SK-N-SH (cell line): Measurements from ENCODE around the gene SIM1. TPM values are rescaled to one million over a fixed set of nuclear protein-coding genes. Genes with fewer than 3 reads are reported as not detected.

ENCODE experiments used
- CTCF ChIA-PET: fragments of 300-600, 350-600 bp; formaldehyde crosslinking; extraction: SDS; loops from one replicate; lab custom pipeline; 2021; lab: Yijun Ruan, JAX
- POLR2A ChIA-PET: fragments of 350-600 bp; sonication (Branson Sonifier 250); formaldehyde crosslinking; extraction: SDS; loops from one replicate; lab custom pipeline; 2020; ENCODE audit warnings: antibody characterized with exemption, inconsistent platforms; lab: Yijun Ruan, JAX
- DNase-seq: peaks from one replicate; pipeline ENCODE4 v3.0.0; 2012
- H2AFZ ChIP-seq: fragments of 200-600 bp; sonication (generic); 2 replicates; pipeline ENCODE4 v1.8.1; 2016; ENCODE audit warnings: antibody characterized with exemption, mild to moderate bottlenecking, low read depth
- H3F3A ChIP-seq: fragments of 200-600 bp; sonication (generic); replicated peaks from 2 replicates; pipeline ENCODE3; 2016; ENCODE audit warnings: antibody characterized with exemption, mild to moderate bottlenecking; ENCODE audit not compliant: insufficient read depth
- H3K27ac ChIP-seq, 2 experiments: fragments of 200-500 bp in 1 of 2; fragments of 200-600 bp in 1 of 2; sonication (Bioruptor generic) in 1 of 2; sonication (generic), shearing (Covaris generic) in 1 of 2; 2 replicates each; pipeline versions ENCODE4 v1.5.1 to v1.6.1; 2014 to 2016; ENCODE audit warnings: low read depth in 2 of 2, inconsistent platforms in 1 of 2, low read length in 1 of 2, mild to moderate bottlenecking in 1 of 2, mixed read lengths in 1 of 2
- H3K27me3 ChIP-seq: fragments of 200-600 bp; sonication (generic), shearing (Covaris generic); 2 replicates; pipeline ENCODE4 v1.6.1; 2016; ENCODE audit warnings: mixed run types; ENCODE audit not compliant: insufficient read depth
- H3K36me3 ChIP-seq, 2 experiments: fragments of 200-500 bp in 1 of 2; fragments of 200-600 bp in 1 of 2; sonication (Bioruptor generic) in 1 of 2; sonication (generic) in 1 of 2; replicated peaks in 1 of 2; 2 replicates each; pipeline versions ENCODE3 to v1.5.1; 2014 to 2016; ENCODE audit warnings: low read length in 1 of 2, mild to moderate bottlenecking in 1 of 2; ENCODE audit not compliant: insufficient read depth in 2 of 2, control insufficient read depth in 1 of 2
- H3K4me1 ChIP-seq, 2 experiments: fragments of 200-500 bp in 1 of 2; fragments of 200-600 bp in 1 of 2; sonication (Bioruptor generic) in 1 of 2; sonication (generic), shearing (Covaris generic) in 1 of 2; 2 replicates each; pipeline versions ENCODE4 v1.5.1 to v1.6.1; 2014 to 2016; ENCODE audit warnings: low read depth in 1 of 2, low read length in 1 of 2, mixed run types in 1 of 2; ENCODE audit not compliant: insufficient read depth in 2 of 2, control insufficient read depth in 1 of 2
- H3K4me2 ChIP-seq: fragments of 200-600 bp; sonication (generic), shearing (Covaris generic); 2 replicates; pipeline ENCODE4 v1.6.1; 2017; ENCODE audit warnings: mixed run types
- H3K4me3 ChIP-seq, 2 experiments: fragments of 200-500 bp in 1 of 2; fragments of 200-600 bp in 1 of 2; sonication (Bioruptor generic) in 1 of 2; sonication (generic), shearing (Covaris generic) in 1 of 2; 2 replicates each; pipeline versions ENCODE4 v1.5.1 to v1.8.1; 2014 to 2016; ENCODE audit warnings: low read depth in 2 of 2, inconsistent platforms in 1 of 2, low read length in 1 of 2, mild to moderate bottlenecking in 1 of 2, mixed read lengths in 1 of 2, moderate library complexity in 1 of 2
- H3K79me2 ChIP-seq: fragments of 200-600 bp; sonication (generic); 2 replicates; pipeline ENCODE4 v1.8.1; 2017; ENCODE audit warnings: mild to moderate bottlenecking; ENCODE audit not compliant: insufficient read depth
- H3K9ac ChIP-seq: fragments of 200-600 bp; sonication (generic); 2 replicates; pipeline ENCODE4 v1.6.1; 2017; ENCODE audit warnings: mixed run types
- H3K9me2 ChIP-seq: fragments of 200-600 bp; sonication (generic); 2 replicates; pipeline ENCODE4 v1.6.1; 2017; ENCODE audit warnings: mixed run types
- H3K9me3 ChIP-seq: fragments of 200-600 bp; sonication (generic); 2 replicates; pipeline ENCODE4 v1.6.1; 2017; ENCODE audit warnings: mixed run types, mild to moderate bottlenecking, moderate library complexity
- H4K20me1 ChIP-seq: fragments of 200-600 bp; sonication (generic); 2 replicates; pipeline ENCODE4 v1.6.1; 2017; ENCODE audit warnings: mild to moderate bottlenecking, mixed run types; ENCODE audit not compliant: insufficient read depth
- JUND ChIP-seq: IDR thresholded peaks from 2 replicates; pipeline ENCODE4 v1.4.0; 2012
- RFX5 ChIP-seq: IDR thresholded peaks from 2 replicates; pipeline ENCODE4 v1.6.1; 2012; ENCODE audit warnings: mild to moderate bottlenecking, improper control_type of control experiment, low read length
- SMC3 ChIP-seq: IDR thresholded peaks from 2 replicates; pipeline ENCODE4 v1.6.1; 2012; ENCODE audit warnings: low read depth, low read length, improper control_type of control experiment
- TAF1 ChIP-seq: IDR thresholded peaks from 2 replicates; pipeline ENCODE4 v1.6.1; 2012; ENCODE audit warnings: low read depth, mild to moderate bottlenecking, low read length, moderate library complexity, borderline replicate concordance
- TEAD4 ChIP-seq: IDR thresholded peaks from 2 replicates; pipeline ENCODE4 v1.4.0; 2012; ENCODE audit warnings: mild to moderate bottlenecking, borderline replicate concordance; ENCODE audit not compliant: insufficient read depth
- YY1 ChIP-seq: IDR thresholded peaks from 2 replicates; pipeline ENCODE4 v1.4.0; 2012; ENCODE audit warnings: low read depth, mild to moderate bottlenecking
- WGBS: methylation state at CpG from one replicate; pipeline ENCODE4 v1.1.6; 2017; ENCODE audit warnings: low lambda C conversion rate; 5-methylcytosine and 5-hydroxymethylcytosine counted together
- polyA plus RNA-seq, 3 experiments: library from polyadenylated mRNA; depleted of rRNA; stranded (reverse); fragments of >200 nt; gene quantifications; 2 replicates each; pipeline ENCODE4 v1.2.3, GENCODE V29; 2012
- TF ChIP-seq, protein P1 (sequence below): IDR thresholded peaks from 2 replicates; pipeline ENCODE4 v1.4.0; 2012; ENCODE audit warnings: low read depth
- TF ChIP-seq, protein P2 (sequence below): IDR thresholded peaks from 2 replicates; pipeline ENCODE4 v1.6.1; 2012; ENCODE audit warnings: mild to moderate bottlenecking, low read depth, low read length, moderate library complexity
- TF ChIP-seq, protein P3 (sequence below): fragments of 200-600 bp; sonication (generic); IDR thresholded peaks from 2 replicates; pipeline ENCODE4 v1.6.1; 2017; ENCODE audit warnings: antibody characterized with exemption, mild to moderate bottlenecking, moderate library complexity

The SIM1 gene
- polyA plus RNA-seq, 1 of the 3 experiments (the other 2 are of a cell fraction), result not detected

DNA sequence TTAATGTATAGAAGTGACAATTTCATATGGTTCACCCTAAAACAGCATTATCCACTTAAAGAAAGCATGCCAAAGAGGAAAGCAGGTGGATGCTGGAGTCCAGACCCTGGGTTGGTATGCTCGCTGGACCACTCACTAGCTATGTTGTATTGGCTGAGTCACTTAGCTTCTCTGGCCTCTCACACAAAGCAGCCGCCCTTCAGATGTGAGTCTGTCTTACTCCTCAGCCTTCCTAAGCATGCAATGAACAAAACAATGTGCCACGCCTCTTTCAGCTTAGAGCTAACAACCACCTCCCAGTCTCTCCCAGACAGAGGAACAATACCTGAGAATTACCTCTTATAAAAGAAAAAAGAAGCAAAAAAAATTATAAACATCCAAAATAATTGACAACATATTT is 29.4 kb downstream of the SIM1 start:
- DNase-seq, result no peak
- no peak overlapping the region for H3K4me2 ChIP-seq
- CTCF ChIA-PET, result no interaction called here

More for the DNA sequence above, 29.4 kb downstream of the SIM1 start:
- Histone ChIP-seq H3K4me1 (no peaks in the 10 kb centered on the region), H4K20me1 (no peaks in the 10 kb centered on the region), H3K79me2 (no peaks in the 10 kb centered on the region), H3K27ac (no peak overlapping the region), H2AFZ (no peak overlapping the region), H3F3A (no peaks in the 10 kb centered on the region), H3K4me3 (no peak overlapping the region), H3K9ac (no peak overlapping the region), H3K27me3 (peaks cover 25% of the 10 kb centered on the region; the same call in 1 of the 2 replicates), H3K9me2 (no peaks in the 10 kb centered on the region), H3K36me3 (no peaks in the 10 kb centered on the region), H3K9me3 (no peaks in the 10 kb centered on the region)
- POLR2A ChIA-PET, result no interaction called here
- WGBS, result 4% methylated on average over 3 of the region's 3 CpGs
- no peak for TF ChIP-seq JUND
- no peak for TF ChIP-seq RFX5
- no peak for TF ChIP-seq SMC3
- TF ChIP-seq, protein P1, sequence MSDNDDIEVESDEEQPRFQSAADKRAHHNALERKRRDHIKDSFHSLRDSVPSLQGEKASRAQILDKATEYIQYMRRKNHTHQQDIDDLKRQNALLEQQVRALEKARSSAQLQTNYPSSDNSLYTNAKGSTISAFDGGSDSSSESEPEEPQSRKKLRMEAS, result no peak
- no peak for TF ChIP-seq TAF1
- TF ChIP-seq, protein P2, sequence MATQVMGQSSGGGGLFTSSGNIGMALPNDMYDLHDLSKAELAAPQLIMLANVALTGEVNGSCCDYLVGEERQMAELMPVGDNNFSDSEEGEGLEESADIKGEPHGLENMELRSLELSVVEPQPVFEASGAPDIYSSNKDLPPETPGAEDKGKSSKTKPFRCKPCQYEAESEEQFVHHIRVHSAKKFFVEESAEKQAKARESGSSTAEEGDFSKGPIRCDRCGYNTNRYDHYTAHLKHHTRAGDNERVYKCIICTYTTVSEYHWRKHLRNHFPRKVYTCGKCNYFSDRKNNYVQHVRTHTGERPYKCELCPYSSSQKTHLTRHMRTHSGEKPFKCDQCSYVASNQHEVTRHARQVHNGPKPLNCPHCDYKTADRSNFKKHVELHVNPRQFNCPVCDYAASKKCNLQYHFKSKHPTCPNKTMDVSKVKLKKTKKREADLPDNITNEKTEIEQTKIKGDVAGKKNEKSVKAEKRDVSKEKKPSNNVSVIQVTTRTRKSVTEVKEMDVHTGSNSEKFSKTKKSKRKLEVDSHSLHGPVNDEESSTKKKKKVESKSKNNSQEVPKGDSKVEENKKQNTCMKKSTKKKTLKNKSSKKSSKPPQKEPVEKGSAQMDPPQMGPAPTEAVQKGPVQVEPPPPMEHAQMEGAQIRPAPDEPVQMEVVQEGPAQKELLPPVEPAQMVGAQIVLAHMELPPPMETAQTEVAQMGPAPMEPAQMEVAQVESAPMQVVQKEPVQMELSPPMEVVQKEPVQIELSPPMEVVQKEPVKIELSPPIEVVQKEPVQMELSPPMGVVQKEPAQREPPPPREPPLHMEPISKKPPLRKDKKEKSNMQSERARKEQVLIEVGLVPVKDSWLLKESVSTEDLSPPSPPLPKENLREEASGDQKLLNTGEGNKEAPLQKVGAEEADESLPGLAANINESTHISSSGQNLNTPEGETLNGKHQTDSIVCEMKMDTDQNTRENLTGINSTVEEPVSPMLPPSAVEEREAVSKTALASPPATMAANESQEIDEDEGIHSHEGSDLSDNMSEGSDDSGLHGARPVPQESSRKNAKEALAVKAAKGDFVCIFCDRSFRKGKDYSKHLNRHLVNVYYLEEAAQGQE, result no peak
- no peak for TF ChIP-seq YY1
- TF ChIP-seq TEAD4, result no peak
- TF ChIP-seq, protein P3, sequence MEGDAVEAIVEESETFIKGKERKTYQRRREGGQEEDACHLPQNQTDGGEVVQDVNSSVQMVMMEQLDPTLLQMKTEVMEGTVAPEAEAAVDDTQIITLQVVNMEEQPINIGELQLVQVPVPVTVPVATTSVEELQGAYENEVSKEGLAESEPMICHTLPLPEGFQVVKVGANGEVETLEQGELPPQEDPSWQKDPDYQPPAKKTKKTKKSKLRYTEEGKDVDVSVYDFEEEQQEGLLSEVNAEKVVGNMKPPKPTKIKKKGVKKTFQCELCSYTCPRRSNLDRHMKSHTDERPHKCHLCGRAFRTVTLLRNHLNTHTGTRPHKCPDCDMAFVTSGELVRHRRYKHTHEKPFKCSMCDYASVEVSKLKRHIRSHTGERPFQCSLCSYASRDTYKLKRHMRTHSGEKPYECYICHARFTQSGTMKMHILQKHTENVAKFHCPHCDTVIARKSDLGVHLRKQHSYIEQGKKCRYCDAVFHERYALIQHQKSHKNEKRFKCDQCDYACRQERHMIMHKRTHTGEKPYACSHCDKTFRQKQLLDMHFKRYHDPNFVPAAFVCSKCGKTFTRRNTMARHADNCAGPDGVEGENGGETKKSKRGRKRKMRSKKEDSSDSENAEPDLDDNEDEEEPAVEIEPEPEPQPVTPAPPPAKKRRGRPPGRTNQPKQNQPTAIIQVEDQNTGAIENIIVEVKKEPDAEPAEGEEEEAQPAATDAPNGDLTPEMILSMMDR, result no peak
